ENCODE data around the gene SOX18.

Gene SOX18

DNA sequence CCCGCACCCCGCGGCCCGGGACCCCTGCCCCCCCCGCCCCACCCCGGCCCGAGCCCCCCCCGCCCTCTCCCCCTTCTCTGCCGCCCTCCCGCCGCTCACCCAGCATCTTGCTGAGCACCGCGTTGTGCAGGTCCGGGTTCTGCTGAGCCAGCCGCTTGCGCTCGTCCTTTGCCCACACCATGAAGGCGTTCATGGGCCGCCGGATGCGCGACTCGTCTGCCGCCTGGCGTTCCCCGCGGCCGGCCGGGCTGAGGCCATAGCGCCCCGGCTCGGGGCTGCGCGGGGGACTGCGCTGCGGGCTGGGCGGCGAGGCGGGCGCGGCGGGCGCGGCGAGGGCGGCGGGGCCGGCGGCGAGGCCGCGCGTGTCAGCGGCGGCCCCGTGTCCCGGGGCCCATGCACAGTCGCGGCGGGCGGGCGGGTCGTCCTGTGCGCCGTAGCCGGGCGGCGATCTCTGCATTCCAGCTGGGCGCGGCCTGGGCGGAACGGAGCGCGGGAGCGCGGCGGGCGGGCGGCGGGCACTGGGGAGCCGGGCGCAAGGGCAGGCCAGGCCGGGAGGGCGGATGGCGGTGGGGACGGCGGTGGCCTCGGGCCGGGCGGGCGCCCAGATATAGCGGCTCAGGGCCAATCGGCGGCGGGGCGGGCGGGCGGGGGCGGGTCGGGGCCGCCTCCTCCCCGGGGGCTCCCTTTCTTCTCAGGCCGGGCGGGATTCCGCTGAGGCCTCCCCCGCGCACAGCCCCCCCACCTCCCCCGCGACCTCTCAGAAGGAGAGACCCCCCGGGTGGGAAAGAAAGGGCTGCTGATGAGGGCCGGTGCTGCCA, at the start of gene SOX18:
Gene SOX18 (minus strand): TSS at position 580 of the 818 bp plus-strand sequence. CDS start 123 bp downstream, at position 457.
- Histone ChIP-seq H3K4me3 (peak within 1 kb of the TSS; percentile 32 to 39), H3K36me3 (no peaks in the 10 kb centered on the region), H3K27ac (no peak within 1 kb of the TSS), H3K27me3 (peaks cover 5 to 97% of the 10 kb centered on the region in 2 donors), H3K4me1 (peaks cover 0 to 24% (median 14%) of the 10 kb centered on the region in 4 donors), H3K9me3 (no peaks in the 10 kb centered on the region)
- TF ChIP-seq, protein P1, sequence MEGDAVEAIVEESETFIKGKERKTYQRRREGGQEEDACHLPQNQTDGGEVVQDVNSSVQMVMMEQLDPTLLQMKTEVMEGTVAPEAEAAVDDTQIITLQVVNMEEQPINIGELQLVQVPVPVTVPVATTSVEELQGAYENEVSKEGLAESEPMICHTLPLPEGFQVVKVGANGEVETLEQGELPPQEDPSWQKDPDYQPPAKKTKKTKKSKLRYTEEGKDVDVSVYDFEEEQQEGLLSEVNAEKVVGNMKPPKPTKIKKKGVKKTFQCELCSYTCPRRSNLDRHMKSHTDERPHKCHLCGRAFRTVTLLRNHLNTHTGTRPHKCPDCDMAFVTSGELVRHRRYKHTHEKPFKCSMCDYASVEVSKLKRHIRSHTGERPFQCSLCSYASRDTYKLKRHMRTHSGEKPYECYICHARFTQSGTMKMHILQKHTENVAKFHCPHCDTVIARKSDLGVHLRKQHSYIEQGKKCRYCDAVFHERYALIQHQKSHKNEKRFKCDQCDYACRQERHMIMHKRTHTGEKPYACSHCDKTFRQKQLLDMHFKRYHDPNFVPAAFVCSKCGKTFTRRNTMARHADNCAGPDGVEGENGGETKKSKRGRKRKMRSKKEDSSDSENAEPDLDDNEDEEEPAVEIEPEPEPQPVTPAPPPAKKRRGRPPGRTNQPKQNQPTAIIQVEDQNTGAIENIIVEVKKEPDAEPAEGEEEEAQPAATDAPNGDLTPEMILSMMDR (IDR thresholded peaks at IDR 0.05), result no peak
- intact Hi-C loops (cut with DNase I; ENCODE audit: low total_unique reads), result no loop called here
- no peak for DNase-seq

DNA sequence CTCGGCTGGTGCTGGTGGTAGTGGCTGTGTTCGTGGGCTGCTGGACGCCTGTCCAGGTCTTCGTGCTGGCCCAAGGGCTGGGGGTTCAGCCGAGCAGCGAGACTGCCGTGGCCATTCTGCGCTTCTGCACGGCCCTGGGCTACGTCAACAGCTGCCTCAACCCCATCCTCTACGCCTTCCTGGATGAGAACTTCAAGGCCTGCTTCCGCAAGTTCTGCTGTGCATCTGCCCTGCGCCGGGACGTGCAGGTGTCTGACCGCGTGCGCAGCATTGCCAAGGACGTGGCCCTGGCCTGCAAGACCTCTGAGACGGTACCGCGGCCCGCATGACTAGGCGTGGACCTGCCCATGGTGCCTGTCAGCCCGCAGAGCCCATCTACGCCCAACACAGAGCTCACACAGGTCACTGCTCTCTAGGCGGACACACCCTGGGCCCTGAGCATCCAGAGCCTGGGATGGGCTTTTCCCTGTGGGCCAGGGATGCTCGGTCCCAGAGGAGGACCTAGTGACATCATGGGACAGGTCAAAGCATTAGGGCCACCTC, 49.1 kb upstream of the SOX18 start:
- TF ChIP-seq, protein P1 (IDR thresholded peaks at IDR 0.05), result no peak
- Histone ChIP-seq H3K36me3 (peaks cover 0 to 17% (median 6%) of the 10 kb centered on the region in 3 donors), H3K4me3 (no peak overlapping the region), H3K4me1 (peaks cover 0 to 11% (median 6%) of the 10 kb centered on the region in 4 donors), H3K9me3 (no peaks in the 10 kb centered on the region), H3K27ac (no peak overlapping the region), H3K27me3 (peaks cover 0 to 68% of the 10 kb centered on the region in 2 donors)
- no peak for DNase-seq
- intact Hi-C loops (cut with DNase I; ENCODE audit: low total_unique reads), result no loop called here

DNA sequence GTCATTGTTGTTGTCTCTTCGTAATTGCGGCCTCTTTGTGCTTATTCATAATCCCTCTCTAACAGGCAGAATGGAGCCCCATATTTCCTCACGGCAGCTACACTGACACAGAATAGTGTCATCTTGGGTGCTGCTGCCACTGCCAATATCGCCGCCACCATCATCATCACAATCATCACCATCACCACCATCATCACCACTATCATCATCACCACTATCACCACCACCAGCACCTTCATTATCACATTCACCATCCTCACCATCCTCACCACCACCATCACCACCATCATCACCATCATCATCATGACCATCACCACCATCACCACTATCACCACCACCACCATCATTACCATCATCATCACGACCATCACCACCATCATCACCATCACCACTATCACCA, 47.1 kb upstream of the SOX18 start:
- TF ChIP-seq, protein P1 (IDR thresholded peaks at IDR 0.05), result no peak
- Histone ChIP-seq H3K4me3 (no peak overlapping the region), H3K36me3 (peaks cover 0 to 17% (median 6%) of the 10 kb centered on the region in 3 donors), H3K9me3 (no peaks in the 10 kb centered on the region), H3K27me3 (peaks cover 0 to 48% of the 10 kb centered on the region in 2 donors), H3K27ac (no peak overlapping the region), H3K4me1 (no peaks in the 10 kb centered on the region)
- intact Hi-C loops (cut with DNase I; ENCODE audit: low total_unique reads), result no loop called here
- DNase-seq, result no peak

DNA sequence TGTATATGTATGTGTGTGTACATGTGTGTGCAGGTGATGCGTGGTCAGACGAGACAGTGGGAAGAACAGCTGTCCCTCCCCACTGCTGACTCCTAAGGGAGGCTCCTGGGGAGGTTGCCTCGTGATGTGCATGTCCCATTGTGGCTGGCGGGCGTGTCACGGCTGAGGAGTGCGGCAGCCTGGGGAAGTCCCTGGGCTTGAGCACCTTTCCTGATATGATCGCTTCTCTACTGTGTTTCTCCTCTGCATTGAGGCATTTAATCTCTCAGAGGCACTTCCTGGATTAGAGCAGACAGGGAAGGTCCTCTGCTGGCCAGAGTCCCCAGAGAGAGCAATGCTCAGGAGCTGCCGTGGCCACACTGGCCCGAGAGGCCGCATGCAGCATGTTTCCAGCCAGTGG, 46.5 kb upstream of the SOX18 start:
- no peak for DNase-seq
- peaks cover 0 to 17% (median 6%) of the 10 kb centered on the region in 3 donors for H3K36me3 ChIP-seq
- intact Hi-C loops (cut with DNase I; ENCODE audit: low total_unique reads), result no loop called here
- H3K4me1 ChIP-seq, result no peaks in the 10 kb centered on the region
- TF ChIP-seq, protein P1 (IDR thresholded peaks at IDR 0.05), result no peak
- peaks cover 0 to 46% of the 10 kb centered on the region in 2 donors for H3K27me3 ChIP-seq
- no peak overlapping the region for H3K27ac ChIP-seq
- no peak overlapping the region for H3K4me3 ChIP-seq
- H3K9me3 ChIP-seq, result no peaks in the 10 kb centered on the region

DNA sequence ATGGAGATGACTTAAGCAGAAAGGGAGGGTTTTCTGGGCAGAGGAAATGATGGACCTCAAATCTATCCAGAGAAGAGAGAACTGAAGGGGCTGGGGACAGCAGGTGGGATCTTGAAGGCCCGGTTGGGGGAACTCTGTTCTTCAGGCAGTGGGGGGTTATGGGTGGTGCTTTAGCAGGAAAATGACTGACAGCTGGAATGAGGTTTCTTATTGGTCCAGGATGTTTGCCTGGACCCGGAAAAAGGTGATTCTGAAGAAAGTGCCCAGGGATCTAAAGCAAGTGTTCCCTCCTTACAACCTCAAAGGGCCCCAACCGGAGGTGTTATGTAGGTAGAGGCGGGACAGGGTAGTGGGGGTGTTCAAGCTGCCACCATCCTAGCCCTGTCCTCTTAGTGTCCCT, 46.0 kb upstream of the SOX18 start:
- Histone ChIP-seq H3K9me3 (no peaks in the 10 kb centered on the region), H3K27me3 (peaks cover 0 to 41% of the 10 kb centered on the region in 2 donors), H3K4me1 (no peaks in the 10 kb centered on the region), H3K36me3 (peaks cover 0 to 17% (median 6%) of the 10 kb centered on the region in 3 donors), H3K27ac (no peak overlapping the region), H3K4me3 (no peak overlapping the region)
- intact Hi-C loops (cut with DNase I; ENCODE audit: low total_unique reads), result no loop called here
- TF ChIP-seq, protein P1 (IDR thresholded peaks at IDR 0.05), result no peak
- DNase-seq, result no peak
